K562 (cell line): Measurements from ENCODE around the gene CACTIN. TPM values are rescaled to one million over a fixed set of nuclear protein-coding genes. Genes with fewer than 3 reads are reported as not detected.

Source experiments
- BHLHE40 ChIP-seq: IDR thresholded peaks from 2 replicates; pipeline ENCODE4 v1.6.1; 2011; ENCODE audit warnings: low read length, improper control_type of control experiment
- FOXK1 ChIP-seq: sonication (generic); formaldehyde crosslinking; IDR thresholded peaks from 2 replicates; pipeline ENCODE4 v1.8.0; 2022; ENCODE audit warnings: missing genetic modification reagents, mild to moderate bottlenecking, borderline replicate concordance
- ILK ChIP-seq: fragments of 450-650 bp; IDR thresholded peaks from 2 replicates; pipeline ENCODE4 v1.6.1; 2016; ENCODE audit warnings: missing genetic modification characterization, low read depth, mild to moderate bottlenecking, missing compliant biosample characterization, moderate library complexity, borderline replicate concordance
- LARP7 ChIP-seq: fragments of 450-650 bp; IDR thresholded peaks from 2 replicates; pipeline ENCODE4 v1.6.1; 2016
- NELFE ChIP-seq: IDR thresholded peaks from 2 replicates; pipeline ENCODE4 v1.6.1; 2011; ENCODE audit warnings: mild to moderate bottlenecking; ENCODE audit not compliant: insufficient read depth, insufficient read length
- NFATC3 ChIP-seq: fragments of 450-650 bp; IDR thresholded peaks from 2 replicates; pipeline ENCODE4 v1.6.1; 2017; ENCODE audit warnings: mild to moderate bottlenecking
- NFIC ChIP-seq: fragments of 450-650 bp; IDR thresholded peaks from 2 replicates; pipeline ENCODE4 v1.6.1; 2017; ENCODE audit warnings: mild to moderate bottlenecking, inconsistent platforms
- SREBF1 ChIP-seq: fragments of 150-350 bp; IDR thresholded peaks from 2 replicates; pipeline ENCODE4 v1.6.1; 2014; ENCODE audit warnings: antibody characterized with exemption, low read depth, low read length, borderline replicate concordance
- SRSF1 ChIP-seq: fragments of 200-400 bp; formaldehyde crosslinking; IDR thresholded peaks from 2 replicates; pipeline ENCODE4 v1.6.1; 2017; ENCODE audit warnings: mild to moderate bottlenecking, low read depth, low read length, moderate library complexity
- STAT5B ChIP-seq: fragments of 250-450 bp; sonication (Bioruptor Pico); IDR thresholded peaks from 2 replicates; pipeline ENCODE4 v1.8.0; 2021; ENCODE audit warnings: mild to moderate bottlenecking, inconsistent platforms
- SUPT5H ChIP-seq: fragments of 450-650 bp; IDR thresholded peaks from 2 replicates; pipeline ENCODE4 v1.6.1; 2016
- ZBTB7A ChIP-seq: IDR thresholded peaks from 2 replicates; pipeline ENCODE4 v1.6.1; 2011; ENCODE audit warnings: low read depth, mild to moderate bottlenecking, low read length, moderate library complexity, borderline replicate concordance; ENCODE audit not compliant: control insufficient read depth
- ZNF431 ChIP-seq: sonication (generic); formaldehyde crosslinking; IDR thresholded peaks from 2 replicates; pipeline ENCODE4 v1.8.0; 2022; ENCODE audit warnings: mild to moderate bottlenecking, missing genetic modification reagents
- ZNF507 ChIP-seq: conservative IDR thresholded peaks from 2 replicates; pipeline ENCODE4 v1.6.1; 2017; ENCODE audit warnings: missing genetic modification characterization, missing compliant biosample characterization
- polyA plus RNA-seq, 8 experiments: library from polyadenylated mRNA; depleted of rRNA in 4 of 8; stranded (reverse) in 5 of 8; unstranded in 3 of 8; fragments of >200 nt; fragmentation: Nextera tagmentation in 2 of 8; fragmentation: Illumina TruSeq in 1 of 8; extraction: Ambion mirVana in 2 of 8; extraction: Trizol in 1 of 8; gene quantifications; 2 replicates each; pipeline versions ENCODE4 v1.2.1 to v1.2.3, GENCODE V29; 2011 to 2014; ENCODE audit warnings: inconsistent platforms in 1 of 8, missing spikeins in 1 of 8
- total RNA-seq, 7 experiments: library from RNA; depleted of rRNA in 6 of 7; stranded (reverse); fragments of >200 nt in 6 of 7; fragmentation: Illumina TruSeq in 2 of 7; extraction: Trizol in 2 of 7; gene quantifications; 2 replicates each; pipeline versions ENCODE4 v1.2.1 to v1.2.3, GENCODE V29; 2011 to 2021; ENCODE audit warnings: low replicate concordance in 1 of 7
- TF ChIP-seq, protein P1 (sequence below), 2 experiments: fragments of 450-650 bp in 1 of 2; IDR thresholded peaks; 2 replicates each; pipeline ENCODE4 v1.6.1; 2011 to 2017; ENCODE audit warnings: low read depth in 2 of 2, antibody characterized with exemption in 1 of 2, borderline replicate concordance in 1 of 2, low read length in 1 of 2, mild to moderate bottlenecking in 1 of 2, mixed read lengths in 1 of 2; ENCODE audit not compliant: control insufficient read depth in 1 of 2
- TF ChIP-seq, protein P2 (sequence below): fragments of 450-650 bp; formaldehyde crosslinking; IDR thresholded peaks from 2 replicates; pipeline ENCODE4 v1.4.0; 2020; ENCODE audit warnings: mild to moderate bottlenecking, mixed read lengths
- TF ChIP-seq, protein P3 (sequence below): sonication (generic); formaldehyde crosslinking; IDR thresholded peaks from 2 replicates; pipeline ENCODE4 v1.9.0; 2022; ENCODE audit warnings: mild to moderate bottlenecking, missing genetic modification reagents
- TF ChIP-seq, protein P4 (sequence below): fragments of 450-650 bp; formaldehyde crosslinking; IDR thresholded peaks from 2 replicates; pipeline ENCODE4 v1.4.0; 2022; ENCODE audit warnings: missing genetic modification characterization
- TF ChIP-seq, protein P5 (sequence below): fragments of 250-450 bp; sonication (Bioruptor Pico); IDR thresholded peaks from 2 replicates; pipeline ENCODE4 v1.8.0; 2021; ENCODE audit warnings: borderline replicate concordance, mild to moderate bottlenecking, moderate library complexity; ENCODE audit not compliant: poor library complexity, severe bottlenecking
- TF ChIP-seq, protein P6 (sequence below): sonication (generic); formaldehyde crosslinking; IDR thresholded peaks from 2 replicates; pipeline ENCODE4 v1.8.0; 2022; ENCODE audit warnings: mild to moderate bottlenecking, missing genetic modification reagents

CACTIN gene
- total and polyA plus RNA-seq, 9 of the 15 experiments (the other 6 are each of a cell fraction or from before 2014, with no cell fraction given): 0.15 to 49.2 (median 15.0) TPM

DNA sequence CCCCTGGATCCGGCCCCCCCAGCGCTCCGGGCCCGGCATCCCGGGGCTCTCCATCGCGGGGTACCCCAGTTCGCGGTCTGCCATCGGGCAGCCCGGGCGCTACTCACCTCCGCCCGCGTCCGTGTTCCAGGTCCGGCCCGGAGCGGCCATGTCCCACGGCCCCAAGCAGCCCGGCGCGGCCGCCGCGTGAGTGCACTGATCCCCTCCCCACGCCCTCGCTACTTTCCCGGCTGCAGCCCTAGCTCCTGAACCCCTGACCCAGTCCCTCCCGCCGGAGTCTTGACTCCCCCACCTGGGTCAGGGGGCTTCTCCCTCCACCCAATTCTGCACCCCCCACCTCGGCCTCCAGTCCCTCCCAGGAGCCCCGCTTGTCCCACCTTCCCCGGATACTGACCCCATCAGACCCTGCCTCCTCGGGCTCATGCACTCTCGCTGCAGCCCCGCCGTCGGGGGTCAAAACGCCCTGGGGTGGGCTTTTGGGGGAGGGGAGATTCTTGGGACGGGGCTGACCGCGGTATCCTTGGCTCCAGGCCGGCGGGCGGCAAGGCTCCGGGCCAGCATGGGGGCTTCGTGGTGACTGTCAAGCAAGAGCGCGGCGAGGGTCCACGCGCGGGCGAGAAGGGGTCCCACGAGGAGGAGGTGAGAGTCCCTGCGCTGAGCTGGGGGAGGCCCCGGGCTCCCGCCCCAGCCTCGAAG, 53.3 kb downstream of the CACTIN start (continued):
- no peak for TF ChIP-seq FOXK1 (CRISPR knock-in tag)
- no peak for TF ChIP-seq ZNF507 (tag)
- no peak for TF ChIP-seq STAT5B (CRISPR knock-in tag)
- TF ChIP-seq, protein P1, sequence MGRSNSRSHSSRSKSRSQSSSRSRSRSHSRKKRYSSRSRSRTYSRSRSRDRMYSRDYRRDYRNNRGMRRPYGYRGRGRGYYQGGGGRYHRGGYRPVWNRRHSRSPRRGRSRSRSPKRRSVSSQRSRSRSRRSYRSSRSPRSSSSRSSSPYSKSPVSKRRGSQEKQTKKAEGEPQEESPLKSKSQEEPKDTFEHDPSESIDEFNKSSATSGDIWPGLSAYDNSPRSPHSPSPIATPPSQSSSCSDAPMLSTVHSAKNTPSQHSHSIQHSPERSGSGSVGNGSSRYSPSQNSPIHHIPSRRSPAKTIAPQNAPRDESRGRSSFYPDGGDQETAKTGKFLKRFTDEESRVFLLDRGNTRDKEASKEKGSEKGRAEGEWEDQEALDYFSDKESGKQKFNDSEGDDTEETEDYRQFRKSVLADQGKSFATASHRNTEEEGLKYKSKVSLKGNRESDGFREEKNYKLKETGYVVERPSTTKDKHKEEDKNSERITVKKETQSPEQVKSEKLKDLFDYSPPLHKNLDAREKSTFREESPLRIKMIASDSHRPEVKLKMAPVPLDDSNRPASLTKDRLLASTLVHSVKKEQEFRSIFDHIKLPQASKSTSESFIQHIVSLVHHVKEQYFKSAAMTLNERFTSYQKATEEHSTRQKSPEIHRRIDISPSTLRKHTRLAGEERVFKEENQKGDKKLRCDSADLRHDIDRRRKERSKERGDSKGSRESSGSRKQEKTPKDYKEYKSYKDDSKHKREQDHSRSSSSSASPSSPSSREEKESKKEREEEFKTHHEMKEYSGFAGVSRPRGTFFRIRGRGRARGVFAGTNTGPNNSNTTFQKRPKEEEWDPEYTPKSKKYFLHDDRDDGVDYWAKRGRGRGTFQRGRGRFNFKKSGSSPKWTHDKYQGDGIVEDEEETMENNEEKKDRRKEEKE (IDR thresholded peaks at IDR 0.05; ENCODE audit: borderline replicate concordance in 1 of 2, control insufficient read depth in 1 of 2, low read depth in 2 of 2, low read length in 1 of 2): no peak
- no peak for TF ChIP-seq SRSF1
- TF ChIP-seq LARP7: no peak
- no peak for TF ChIP-seq BHLHE40
- peak; percentile 36; the same call in 1 of the 2 replicates for TF ChIP-seq ZNF431
- TF ChIP-seq ZBTB7A: peak; percentile 79; the same call in 1 of the 2 replicates
- TF ChIP-seq SUPT5H: peak; percentile 65; the same call in 1 of the 2 replicates
- TF ChIP-seq, protein P2, sequence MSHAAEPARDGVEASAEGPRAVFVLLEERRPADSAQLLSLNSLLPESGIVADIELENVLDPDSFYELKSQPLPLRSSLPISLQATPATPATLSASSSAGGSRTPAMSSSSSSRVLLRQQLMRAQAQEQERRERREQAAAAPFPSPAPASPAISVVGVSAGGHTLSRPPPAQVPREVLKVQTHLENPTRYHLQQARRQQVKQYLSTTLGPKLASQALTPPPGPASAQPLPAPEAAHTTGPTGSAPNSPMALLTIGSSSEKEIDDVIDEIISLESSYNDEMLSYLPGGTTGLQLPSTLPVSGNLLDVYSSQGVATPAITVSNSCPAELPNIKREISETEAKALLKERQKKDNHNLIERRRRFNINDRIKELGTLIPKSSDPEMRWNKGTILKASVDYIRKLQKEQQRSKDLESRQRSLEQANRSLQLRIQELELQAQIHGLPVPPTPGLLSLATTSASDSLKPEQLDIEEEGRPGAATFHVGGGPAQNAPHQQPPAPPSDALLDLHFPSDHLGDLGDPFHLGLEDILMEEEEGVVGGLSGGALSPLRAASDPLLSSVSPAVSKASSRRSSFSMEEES: no peak
- TF ChIP-seq, protein P3, sequence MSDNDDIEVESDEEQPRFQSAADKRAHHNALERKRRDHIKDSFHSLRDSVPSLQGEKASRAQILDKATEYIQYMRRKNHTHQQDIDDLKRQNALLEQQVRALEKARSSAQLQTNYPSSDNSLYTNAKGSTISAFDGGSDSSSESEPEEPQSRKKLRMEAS (CRISPR knock-in tag): 0 out of 2 replicates have a peak, but pooled peaks have one; percentile 28
- 0 out of 2 replicates have a peak, but pooled peaks have one; percentile 28 for TF ChIP-seq NFIC
- TF ChIP-seq, protein P4, sequence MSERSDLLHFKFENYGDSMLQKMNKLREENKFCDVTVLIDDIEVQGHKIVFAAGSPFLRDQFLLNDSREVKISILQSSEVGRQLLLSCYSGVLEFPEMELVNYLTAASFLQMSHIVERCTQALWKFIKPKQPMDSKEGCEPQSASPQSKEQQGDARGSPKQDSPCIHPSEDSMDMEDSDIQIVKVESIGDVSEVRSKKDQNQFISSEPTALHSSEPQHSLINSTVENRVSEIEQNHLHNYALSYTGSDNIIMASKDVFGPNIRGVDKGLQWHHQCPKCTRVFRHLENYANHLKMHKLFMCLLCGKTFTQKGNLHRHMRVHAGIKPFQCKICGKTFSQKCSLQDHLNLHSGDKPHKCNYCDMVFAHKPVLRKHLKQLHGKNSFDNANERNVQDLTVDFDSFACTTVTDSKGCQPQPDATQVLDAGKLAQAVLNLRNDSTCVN (CRISPR knock-in tag): 0 out of 2 replicates have a peak, but pooled peaks have one; percentile 29
- TF ChIP-seq NELFE: no peak
- TF ChIP-seq ILK: no peak
- TF ChIP-seq, protein P5, sequence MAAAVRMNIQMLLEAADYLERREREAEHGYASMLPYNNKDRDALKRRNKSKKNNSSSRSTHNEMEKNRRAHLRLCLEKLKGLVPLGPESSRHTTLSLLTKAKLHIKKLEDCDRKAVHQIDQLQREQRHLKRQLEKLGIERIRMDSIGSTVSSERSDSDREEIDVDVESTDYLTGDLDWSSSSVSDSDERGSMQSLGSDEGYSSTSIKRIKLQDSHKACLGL: no peak
- no peak for TF ChIP-seq SREBF1
- TF ChIP-seq, protein P6, sequence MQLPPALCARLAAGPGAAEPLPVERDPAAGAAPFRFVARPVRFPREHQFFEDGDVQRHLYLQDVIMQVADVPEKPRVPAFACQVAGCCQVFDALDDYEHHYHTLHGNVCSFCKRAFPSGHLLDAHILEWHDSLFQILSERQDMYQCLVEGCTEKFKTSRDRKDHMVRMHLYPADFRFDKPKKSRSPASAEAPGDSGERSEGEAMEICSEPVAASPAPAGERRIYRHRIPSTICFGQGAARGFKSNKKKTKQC (CRISPR knock-in tag): 0 out of 2 replicates have a peak, but pooled peaks have one; percentile 2
- TF ChIP-seq NFATC3: no peak
